ENCODE measurements around the gene ARHGEF28.

DNA sequence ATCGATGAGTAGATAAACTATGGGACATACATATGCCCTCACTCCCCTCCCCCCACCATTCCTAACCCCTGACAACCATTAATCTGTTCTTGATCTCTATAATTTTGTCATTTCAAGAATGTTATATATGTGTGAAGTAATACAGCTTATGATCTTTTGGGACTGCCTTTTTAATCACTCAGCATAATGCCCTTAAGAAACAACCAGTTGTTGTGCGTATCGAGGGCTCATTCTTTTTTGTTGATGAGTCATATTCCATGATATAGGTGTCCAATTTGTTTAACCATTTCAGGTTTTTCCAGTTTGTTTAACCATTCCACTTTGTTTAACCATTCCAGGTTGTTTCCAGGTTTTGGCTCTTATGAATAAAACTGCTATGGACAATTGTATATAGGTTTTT lies 75.6 kb downstream of the ARHGEF28 start:
- TF ChIP-seq POLR2AphosphoS5 (IDR thresholded peaks at IDR 0.05) (no peak), TAF1 (IDR thresholded peaks at IDR 0.05; ENCODE audit: low read depth) (no peak), EZH2 (IDR thresholded peaks at IDR 0.05; ENCODE audit: borderline replicate concordance, insufficient read depth, low read length, poor library complexity, severe bottlenecking) (no peak), MXI1 (conservative IDR thresholded peaks at IDR 0.05; ENCODE audit: poor library complexity, severe bottlenecking) (no peak), SMC3 (conservative IDR thresholded peaks at IDR 0.05; ENCODE audit: poor library complexity) (no peak)
- TF ChIP-seq, protein P1, sequence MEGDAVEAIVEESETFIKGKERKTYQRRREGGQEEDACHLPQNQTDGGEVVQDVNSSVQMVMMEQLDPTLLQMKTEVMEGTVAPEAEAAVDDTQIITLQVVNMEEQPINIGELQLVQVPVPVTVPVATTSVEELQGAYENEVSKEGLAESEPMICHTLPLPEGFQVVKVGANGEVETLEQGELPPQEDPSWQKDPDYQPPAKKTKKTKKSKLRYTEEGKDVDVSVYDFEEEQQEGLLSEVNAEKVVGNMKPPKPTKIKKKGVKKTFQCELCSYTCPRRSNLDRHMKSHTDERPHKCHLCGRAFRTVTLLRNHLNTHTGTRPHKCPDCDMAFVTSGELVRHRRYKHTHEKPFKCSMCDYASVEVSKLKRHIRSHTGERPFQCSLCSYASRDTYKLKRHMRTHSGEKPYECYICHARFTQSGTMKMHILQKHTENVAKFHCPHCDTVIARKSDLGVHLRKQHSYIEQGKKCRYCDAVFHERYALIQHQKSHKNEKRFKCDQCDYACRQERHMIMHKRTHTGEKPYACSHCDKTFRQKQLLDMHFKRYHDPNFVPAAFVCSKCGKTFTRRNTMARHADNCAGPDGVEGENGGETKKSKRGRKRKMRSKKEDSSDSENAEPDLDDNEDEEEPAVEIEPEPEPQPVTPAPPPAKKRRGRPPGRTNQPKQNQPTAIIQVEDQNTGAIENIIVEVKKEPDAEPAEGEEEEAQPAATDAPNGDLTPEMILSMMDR (IDR thresholded peaks at IDR 0.05; ENCODE audit: poor library complexity, severe bottlenecking): no peak
- TF ChIP-seq, protein P2, sequence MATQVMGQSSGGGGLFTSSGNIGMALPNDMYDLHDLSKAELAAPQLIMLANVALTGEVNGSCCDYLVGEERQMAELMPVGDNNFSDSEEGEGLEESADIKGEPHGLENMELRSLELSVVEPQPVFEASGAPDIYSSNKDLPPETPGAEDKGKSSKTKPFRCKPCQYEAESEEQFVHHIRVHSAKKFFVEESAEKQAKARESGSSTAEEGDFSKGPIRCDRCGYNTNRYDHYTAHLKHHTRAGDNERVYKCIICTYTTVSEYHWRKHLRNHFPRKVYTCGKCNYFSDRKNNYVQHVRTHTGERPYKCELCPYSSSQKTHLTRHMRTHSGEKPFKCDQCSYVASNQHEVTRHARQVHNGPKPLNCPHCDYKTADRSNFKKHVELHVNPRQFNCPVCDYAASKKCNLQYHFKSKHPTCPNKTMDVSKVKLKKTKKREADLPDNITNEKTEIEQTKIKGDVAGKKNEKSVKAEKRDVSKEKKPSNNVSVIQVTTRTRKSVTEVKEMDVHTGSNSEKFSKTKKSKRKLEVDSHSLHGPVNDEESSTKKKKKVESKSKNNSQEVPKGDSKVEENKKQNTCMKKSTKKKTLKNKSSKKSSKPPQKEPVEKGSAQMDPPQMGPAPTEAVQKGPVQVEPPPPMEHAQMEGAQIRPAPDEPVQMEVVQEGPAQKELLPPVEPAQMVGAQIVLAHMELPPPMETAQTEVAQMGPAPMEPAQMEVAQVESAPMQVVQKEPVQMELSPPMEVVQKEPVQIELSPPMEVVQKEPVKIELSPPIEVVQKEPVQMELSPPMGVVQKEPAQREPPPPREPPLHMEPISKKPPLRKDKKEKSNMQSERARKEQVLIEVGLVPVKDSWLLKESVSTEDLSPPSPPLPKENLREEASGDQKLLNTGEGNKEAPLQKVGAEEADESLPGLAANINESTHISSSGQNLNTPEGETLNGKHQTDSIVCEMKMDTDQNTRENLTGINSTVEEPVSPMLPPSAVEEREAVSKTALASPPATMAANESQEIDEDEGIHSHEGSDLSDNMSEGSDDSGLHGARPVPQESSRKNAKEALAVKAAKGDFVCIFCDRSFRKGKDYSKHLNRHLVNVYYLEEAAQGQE (IDR thresholded peaks at IDR 0.05; ENCODE audit: borderline replicate concordance): no peak

Measured in neural cell (in vitro differentiated cells).